ENCODE data around the gene CAT.

Gene CAT

DNA sequence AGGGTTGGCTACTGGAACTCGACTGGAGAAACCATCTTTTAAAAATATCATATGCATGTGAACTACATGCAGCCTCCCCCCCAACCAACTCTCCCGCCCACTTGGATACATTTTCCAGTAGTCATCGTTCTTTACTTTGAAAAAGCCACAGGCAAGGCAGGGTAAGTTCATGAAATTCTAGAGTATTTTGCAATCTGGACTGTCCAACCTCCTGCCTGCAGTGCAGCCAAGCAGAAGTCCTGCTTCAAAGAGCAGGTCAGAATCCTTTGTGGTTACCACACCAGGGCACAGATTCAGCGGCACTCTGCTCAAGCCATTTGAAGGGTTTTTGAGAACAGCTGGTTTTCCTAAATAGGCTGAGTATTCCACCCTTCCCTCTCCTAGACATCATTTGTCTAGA, 62.8 kb downstream of the CAT start:
- no peak for DNase-seq

- DNase-seq = no peak
These were observed 63.2 kb downstream of the CAT start for GRCh38 chr11:34501949-34502348.

- DNase-seq = no peak
These were observed 64.2 kb downstream of the CAT start for GRCh38 chr11:34502949-34503348.

- DNase-seq = no peak
These were observed 67.1 kb downstream of the CAT start for GRCh38 chr11:34505874-34506273.

- DNase-seq = no peak
These were observed 68.4 kb downstream of the CAT start for GRCh38 chr11:34507156-34507555.

GRCh38 chr11:34507610-34508009, 68.9 kb downstream of the CAT start:
- no peak for DNase-seq

DNA sequence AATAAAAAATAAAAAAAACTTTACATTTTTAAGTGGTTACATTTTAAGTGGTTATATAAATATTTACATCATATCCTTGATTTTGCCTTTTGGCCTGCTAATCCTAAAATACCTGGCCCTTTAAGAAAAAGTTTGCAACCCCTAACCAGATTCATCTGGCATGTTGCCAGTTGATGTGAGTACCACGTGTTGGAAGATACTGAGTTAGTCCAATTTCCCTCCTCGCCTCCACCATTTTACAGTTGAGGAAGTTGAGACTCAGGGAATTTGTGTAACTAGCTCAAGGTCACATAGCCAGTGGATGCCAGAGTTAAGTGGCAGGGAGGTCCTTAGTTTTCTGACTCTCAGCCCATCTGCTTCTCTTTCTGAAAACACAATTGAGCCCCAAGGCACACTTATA, 69.8 kb downstream of the CAT start:
- DNase-seq = no peak

DNA sequence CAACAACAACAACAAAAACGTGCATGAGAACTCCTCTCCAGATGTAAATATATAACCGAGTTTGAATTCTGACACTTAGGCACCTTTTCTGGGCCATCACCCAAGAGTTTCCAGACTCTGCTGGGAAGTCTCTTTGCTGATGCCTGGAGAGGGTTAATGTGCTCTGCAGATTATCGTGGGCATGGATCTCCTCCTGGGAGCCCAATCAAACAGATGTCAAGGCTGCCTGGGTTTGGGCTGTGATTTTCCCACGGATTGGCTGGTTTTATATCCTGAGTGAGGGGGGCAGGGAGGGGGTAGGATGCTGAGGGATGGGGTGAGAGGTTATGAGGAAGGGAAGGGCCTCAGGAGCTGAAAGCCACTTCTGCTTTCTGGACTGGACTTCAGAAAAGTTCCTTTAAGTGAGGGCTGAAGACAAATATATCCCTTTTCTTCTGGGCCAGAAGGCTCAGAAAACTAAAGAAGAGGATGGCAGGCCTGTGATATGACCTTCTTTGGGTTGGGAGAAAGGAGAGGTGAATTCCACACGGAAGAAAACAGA, 70.7 kb downstream of the CAT start:
- DNase-seq = no peak

- DNase-seq = no peak
These were observed 71.5 kb downstream of the CAT start for GRCh38 chr11:34510218-34510617.

GRCh38 chr11:34510673-34511072, 71.9 kb downstream of the CAT start:
- DNase-seq = no peak

- DNase-seq = peak; percentile 22
These were observed 74.3 kb downstream of the CAT start for GRCh38 chr11:34512840-34513681.

- DNase-seq = no peak
These were observed 75.1 kb downstream of the CAT start, which contains the start of gene ELF5 for GRCh38 chr11:34513682-34514449. Gene ELF5 (minus strand): TSS chr11:34513794. CDS start chr11:34505749, 8,045 bp downstream.

- no peak for DNase-seq
These were observed 75.9 kb downstream of the CAT start for GRCh38 chr11:34514597-34514996.

- no peak for DNase-seq
These were observed 77.7 kb downstream of the CAT start for GRCh38 chr11:34516247-34517040.

DNA sequence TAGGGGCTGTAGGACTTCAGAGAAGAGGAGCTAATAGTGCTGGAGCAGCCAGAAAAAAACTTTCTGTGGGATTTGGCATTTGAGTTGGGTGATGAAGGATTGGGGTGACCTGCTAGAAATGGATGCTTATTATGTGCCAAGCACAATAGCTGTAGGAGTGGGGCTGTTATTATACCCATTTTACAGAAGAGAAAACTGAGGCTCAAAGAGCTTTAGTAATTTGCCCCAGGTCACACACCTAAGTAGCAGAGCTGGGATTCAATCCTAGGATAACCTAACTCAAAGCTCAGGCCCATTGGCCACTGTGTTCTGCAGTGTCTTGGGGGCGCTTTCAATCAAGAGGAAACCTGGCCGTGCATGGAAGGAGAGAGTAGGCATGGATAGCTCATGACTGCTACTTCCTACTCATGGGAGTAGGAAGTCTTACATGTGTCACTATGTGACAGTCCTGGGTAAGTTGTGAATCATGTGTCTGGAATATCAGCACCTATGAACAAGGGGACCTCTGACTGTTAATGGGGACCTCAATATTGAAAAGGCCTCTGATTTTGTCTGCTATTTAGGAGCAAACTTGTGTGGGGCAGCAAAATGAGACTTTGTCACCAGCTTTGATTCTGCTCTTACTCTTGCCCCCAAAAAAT, 81.0 kb downstream of the CAT start:
- DNase-seq = no peak

GRCh38 chr11:34521265-34521664, 82.5 kb downstream of the CAT start:
- no peak for DNase-seq

Measured in NCI-H1694 treated with DMSO at 0.1 percent for 48 hours (cell line).